ENCODE results near the gene MAN1B1.

DNA sequence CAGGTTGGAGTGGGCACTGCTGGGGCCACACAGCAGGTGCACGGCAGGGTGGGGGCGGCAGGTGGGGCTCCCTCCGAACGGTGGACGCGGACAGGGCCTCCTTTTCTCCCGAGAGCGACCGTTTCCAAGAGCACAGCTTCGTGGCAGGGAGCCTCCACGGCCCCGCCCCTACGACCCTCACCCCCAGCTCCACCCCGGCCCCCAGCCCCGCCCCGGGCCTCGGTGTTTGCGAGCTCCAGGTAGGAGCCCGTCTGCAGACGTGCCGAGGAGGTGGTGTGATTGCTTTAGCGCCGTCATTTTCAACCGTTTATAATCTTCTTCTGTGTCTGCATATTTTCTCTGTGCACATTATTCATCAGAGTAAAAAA, 61.0 kb downstream of the MAN1B1 start:
- TF ChIP-seq CTCF (IDR thresholded peaks at IDR 0.05) (no peak), POLR2A (IDR thresholded peaks at IDR 0.05) (no peak)

Measured in lower leg skin (tissue), 3 donors.